DND-41 (cell line): ENCODE results near the gene SEC31A.
"Not testable (repeated sequence)": the region's sequence is repeated elsewhere in the genome, so short reads cannot be mapped to it uniquely, and the experiment has no call there.

Source experiments
- ATAC-seq: fragments of 200-7000 bp; cut with Tn5 transposase; 3 replicates; pipeline ENCODE4 v1.9.1; 2021; ENCODE audit warnings: low read depth; ENCODE audit not compliant: insufficient read depth
- DNase-seq: peaks from one replicate; pipeline ENCODE4 v3.0.0-alpha.2; 2020
- H2AFZ ChIP-seq: 2 replicates; pipeline ENCODE4 v1.6.0; 2012; ENCODE audit warnings: low read depth, low read length
- H3K27ac ChIP-seq: 2 replicates; pipeline ENCODE4 v1.5.1; 2012; ENCODE audit warnings: low read length, inconsistent platforms
- H3K27me3 ChIP-seq: fragments of 200-600 bp; sonication (generic); 2 replicates; pipeline ENCODE4 v1.6.0; 2012; ENCODE audit warnings: low read length, mild to moderate bottlenecking, inconsistent platforms; ENCODE audit not compliant: insufficient read depth, poor library complexity
- H3K36me3 ChIP-seq: 2 replicates; pipeline ENCODE4 v1.5.1; 2012; ENCODE audit warnings: low read length, inconsistent platforms; ENCODE audit not compliant: insufficient read depth
- H3K4me1 ChIP-seq: 2 replicates; pipeline ENCODE4 v1.5.1; 2012; ENCODE audit warnings: mild to moderate bottlenecking, low read length; ENCODE audit not compliant: insufficient read depth
- H3K4me2 ChIP-seq: 2 replicates; pipeline ENCODE4 v1.6.0; 2012; ENCODE audit warnings: mild to moderate bottlenecking, moderate library complexity, low read length, inconsistent platforms; ENCODE audit not compliant: insufficient read depth
- H3K4me3 ChIP-seq, 2 experiments: fragments of 200-600 bp in 1 of 2; shearing (Covaris generic) in 1 of 2; 2 replicates each; pipeline ENCODE4 v1.5.1; 2012 to 2016; ENCODE audit warnings: inconsistent platforms in 2 of 2, low read length in 2 of 2, mild to moderate bottlenecking in 2 of 2, low read depth in 1 of 2, moderate library complexity in 1 of 2
- H3K79me2 ChIP-seq: 2 replicates; pipeline ENCODE4 v1.6.0; 2012; ENCODE audit warnings: low read length, inconsistent platforms; ENCODE audit not compliant: insufficient read depth
- H3K9ac ChIP-seq: 2 replicates; pipeline ENCODE4 v1.6.0; 2012; ENCODE audit warnings: low read depth, mild to moderate bottlenecking, inconsistent platforms, low read length, moderate library complexity
- H3K9me3 ChIP-seq: 2 replicates; pipeline ENCODE4 v1.5.1; 2012; ENCODE audit warnings: low read length, moderate library complexity, mild to moderate bottlenecking, inconsistent platforms; ENCODE audit not compliant: insufficient read depth, severe bottlenecking
- H4K20me1 ChIP-seq: 2 replicates; pipeline ENCODE4 v1.6.0; 2012; ENCODE audit warnings: low read length; ENCODE audit not compliant: insufficient read depth
- CTCF ChIP-seq: IDR thresholded peaks from 2 replicates; pipeline ENCODE4 v1.5.1; 2012; ENCODE audit warnings: borderline replicate concordance, low read length, moderate library complexity, mild to moderate bottlenecking; ENCODE audit not compliant: poor library complexity, severe bottlenecking; ENCODE audit errors: extremely low read depth
- EZH2 ChIP-seq: IDR thresholded peaks from 3 replicates; pipeline ENCODE4 v1.6.1; 2012; ENCODE audit warnings: borderline replicate concordance, low read depth, mild to moderate bottlenecking, moderate library complexity, low read length, inconsistent platforms; ENCODE audit not compliant: severe bottlenecking

SEC31A gene

GRCh38 chr4:82865592-82865991 is 25.4 kb downstream of the SEC31A start:
- Histone ChIP-seq H3K4me1 (peaks cover 28% of the 10 kb centered on the region), H3K9me3 (no peaks in the 10 kb centered on the region), H3K9ac (0 out of 2 replicates have a peak overlapping the region, but pooled peaks have one; percentile 31), H3K27me3 (no peaks in the 10 kb centered on the region), H3K4me2 (peak overlapping the region; percentile 2; the same call in 1 of the 2 replicates), H3K36me3 (peaks cover 75% of the 10 kb centered on the region), H2AFZ (no peak overlapping the region), H3K4me3 (no peak overlapping the region), H3K79me2 (no peaks in the 10 kb centered on the region), H4K20me1 (no peaks in the 10 kb centered on the region), H3K27ac (peak overlapping the region; percentile 77)
- ATAC-seq (peak; percentile 93), DNase-seq (peak; percentile 34)
- TF ChIP-seq CTCF (no peak), EZH2 (no peak)

GRCh38 chr4:82864336-82864979 is 26.5 kb downstream of the SEC31A start:
- Histone ChIP-seq H2AFZ (no peak overlapping the region), H3K27me3 (no peaks in the 10 kb centered on the region), H3K9me3 (no peaks in the 10 kb centered on the region), H3K36me3 (peaks cover 68% of the 10 kb centered on the region), H3K4me3 (no peak overlapping the region), H3K9ac (no peak overlapping the region), H3K79me2 (no peaks in the 10 kb centered on the region), H3K4me2 (no peak overlapping the region), H3K4me1 (peaks cover 28% of the 10 kb centered on the region), H4K20me1 (no peaks in the 10 kb centered on the region), H3K27ac (no peak overlapping the region; the same call in 1 of the 2 replicates)
- ATAC-seq, result no peak
- no peak for DNase-seq
- no peak for TF ChIP-seq EZH2
- TF ChIP-seq CTCF, result no peak

GRCh38 chr4:82861529-82861928 is 29.4 kb downstream of the SEC31A start:
- Histone ChIP-seq H2AFZ (no peak overlapping the region), H3K9ac (no peak overlapping the region), H3K4me2 (no peak overlapping the region), H3K27ac (no peak overlapping the region), H3K9me3 (no peaks in the 10 kb centered on the region), H3K79me2 (no peaks in the 10 kb centered on the region), H3K4me3 (no peak overlapping the region), H3K27me3 (no peaks in the 10 kb centered on the region), H4K20me1 (no peaks in the 10 kb centered on the region), H3K4me1 (peaks cover 15% of the 10 kb centered on the region), H3K36me3 (peaks cover 55% of the 10 kb centered on the region)
- DNase-seq, result no peak
- no peak for ATAC-seq
- TF ChIP-seq CTCF (no peak), EZH2 (no peak)

- H3K9me3 ChIP-seq, H2AFZ ChIP-seq, H3K27ac ChIP-seq, DNase-seq, H3K27me3 ChIP-seq, H3K4me1 ChIP-seq, H3K79me2 ChIP-seq, H3K9ac ChIP-seq, H3K4me3 ChIP-seq, H3K4me2 ChIP-seq, ATAC-seq, H4K20me1 ChIP-seq: not testable (repeated sequence)
- peaks cover 57% of the 10 kb centered on the region for H3K36me3 ChIP-seq
Measured at GRCh38 chr4:82860487-82860886, 30.5 kb downstream of the SEC31A start.
